Stimulated activated naive B cell treated with anti-CD40 and anti-IgM and Interleukin-4, amounts not matched to agents 10 μg/mL and 1 μg/mL and 100 μg/mL, for 72 hours (primary cell): Measurements from ENCODE around the gene SERPINE2.
A peak's percentile ranks its signal among the peaks of the same experiment; 100 is the strongest.

Source experiments
- ATAC-seq, 2 donors: fragments of 150-1000 bp; cut with Tn5 transposase; replicated peaks; 2 replicates each; pipeline ENCODE4 v1.10.0; 2021; ENCODE audit warnings: moderate library complexity in 1 of 2
- DNase-seq: peaks from one replicate; pipeline ENCODE4 v3.0.0; 2021
- H3K27ac Mint-ChIP-seq: one replicate; pipeline ENCODE4 v1.8.0; 2022; ENCODE audit warnings: mild to moderate bottlenecking, mixed read lengths
- H3K27me3 Mint-ChIP-seq, 2 donors: one replicate each; pipeline ENCODE4 v1.8.0; 2022; ENCODE audit warnings: mixed read lengths in 2 of 2
- H3K36me3 Mint-ChIP-seq, 2 donors: one replicate each; pipeline ENCODE4 v1.8.0; 2022; ENCODE audit warnings: mixed read lengths in 2 of 2, mild to moderate bottlenecking in 1 of 2
- H3K4me1 Mint-ChIP-seq, 2 donors: one replicate each; pipeline ENCODE4 v1.8.0; 2022; ENCODE audit warnings: mixed read lengths in 2 of 2, mild to moderate bottlenecking in 1 of 2
- H3K4me3 Mint-ChIP-seq, 2 donors: one replicate each; pipeline ENCODE4 v1.8.0; 2022; ENCODE audit warnings: mild to moderate bottlenecking in 2 of 2, mixed read lengths in 2 of 2, moderate library complexity in 1 of 2
- H3K9me3 Mint-ChIP-seq, 2 donors: one replicate each; pipeline ENCODE4 v1.8.0; 2022; ENCODE audit warnings: mixed read lengths in 2 of 2, mild to moderate bottlenecking in 1 of 2

The SERPINE2 gene

GRCh38 chr2:223969315-223969714 lies 69.8 kb downstream of the SERPINE2 start:
- no peak for ATAC-seq
- Mint-ChIP-seq H3K9me3 (no peaks in the 10 kb centered on the region), H3K36me3 (peaks cover 15 to 28% of the 10 kb centered on the region in 2 donors), H3K27ac (no peak overlapping the region), H3K27me3 (no peaks in the 10 kb centered on the region), H3K4me3 (no peak overlapping the region), H3K4me1 (peaks cover 3 to 4% of the 10 kb centered on the region in 2 donors)
- no peak for DNase-seq

GRCh38 chr2:223967981-223968380 lies 71.1 kb downstream of the SERPINE2 start:
- Mint-ChIP-seq H3K27ac (no peak overlapping the region), H3K9me3 (no peaks in the 10 kb centered on the region), H3K4me3 (no peak overlapping the region), H3K36me3 (peaks cover 15 to 28% of the 10 kb centered on the region in 2 donors), H3K27me3 (no peaks in the 10 kb centered on the region), H3K4me1 (peaks cover 4% of the 10 kb centered on the region in 2 donors)
- ATAC-seq (no peak), DNase-seq (no peak)

- Mint-ChIP-seq H3K4me3 (peak overlapping the region in 1 of 2 donors; percentile 25), H3K27ac (no peak overlapping the region), H3K27me3 (no peaks in the 10 kb centered on the region), H3K36me3 (peaks cover 14 to 26% of the 10 kb centered on the region in 2 donors), H3K9me3 (no peaks in the 10 kb centered on the region), H3K4me1 (peaks cover 23 to 45% of the 10 kb centered on the region in 2 donors)
- ATAC-seq (no peak), DNase-seq (no peak)
These were observed 79.4 kb downstream of the SERPINE2 start for GRCh38 chr2:223959688-223960087.

GRCh38 chr2:223957092-223957851 lies 81.8 kb downstream of the SERPINE2 start, which contains the start of gene MRPL44:
Gene MRPL44 (plus strand): TSS chr2:223957463. CDS start chr2:223957473, 10 bp downstream.
- Mint-ChIP-seq H3K36me3 (peaks cover 14 to 25% of the 10 kb centered on the region in 2 donors), H3K27me3 (no peaks in the 10 kb centered on the region), H3K4me1 (peaks cover 26 to 50% of the 10 kb centered on the region in 2 donors), H3K4me3 (peak within 1 kb of the TSS; percentile 94 to 97), H3K9me3 (no peaks in the 10 kb centered on the region), H3K27ac (peak within 1 kb of the TSS; percentile 99)
- DNase-seq (peak; percentile 95), ATAC-seq (peak; percentile 99 to 100)

GRCh38 chr2:223956300-223956699 lies 82.8 kb downstream of the SERPINE2 start:
- DNase-seq (no peak), ATAC-seq (no peak)
- Mint-ChIP-seq H3K36me3 (peaks cover 14 to 15% of the 10 kb centered on the region in 2 donors), H3K4me3 (peak overlapping the region; percentile 61 to 78), H3K27ac (peak overlapping the region; percentile 72), H3K27me3 (no peaks in the 10 kb centered on the region), H3K9me3 (no peaks in the 10 kb centered on the region), H3K4me1 (peaks cover 24 to 44% of the 10 kb centered on the region in 2 donors)

- Mint-ChIP-seq H3K36me3 (peaks cover under 1 to 4% of the 10 kb centered on the region in 2 donors), H3K27me3 (no peaks in the 10 kb centered on the region), H3K27ac (no peak overlapping the region), H3K4me3 (no peak overlapping the region), H3K9me3 (no peaks in the 10 kb centered on the region), H3K4me1 (peaks cover 18 to 33% of the 10 kb centered on the region in 2 donors)
- ATAC-seq = no peak
- DNase-seq = no peak
These were observed 84.7 kb downstream of the SERPINE2 start for GRCh38 chr2:223954401-223954800.

GRCh38 chr2:223952280-223952968 lies 86.7 kb downstream of the SERPINE2 start:
- Mint-ChIP-seq H3K27ac (peak overlapping the region; percentile 73), H3K4me1 (peaks cover 23 to 38% of the 10 kb centered on the region in 2 donors), H3K4me3 (peak overlapping the region in 1 of 2 donors; percentile 21), H3K9me3 (no peaks in the 10 kb centered on the region), H3K27me3 (no peaks in the 10 kb centered on the region), H3K36me3 (peaks cover 0 to 4% of the 10 kb centered on the region in 2 donors)
- ATAC-seq (peak; percentile 33 to 35), DNase-seq (no peak)

GRCh38 chr2:223950448-223951347 lies 88.4 kb downstream of the SERPINE2 start:
- ATAC-seq (no peak), DNase-seq (no peak)
- H3K9me3 Mint-ChIP-seq = no peaks in the 10 kb centered on the region
- peak overlapping the region; percentile 12 to 52 for H3K4me3 Mint-ChIP-seq
- H3K27ac Mint-ChIP-seq = peak overlapping the region; percentile 89
- peaks cover 25 to 38% of the 10 kb centered on the region in 2 donors for H3K4me1 Mint-ChIP-seq
- H3K36me3 Mint-ChIP-seq = no peaks in the 10 kb centered on the region
- no peaks in the 10 kb centered on the region for H3K27me3 Mint-ChIP-seq

GRCh38 chr2:223949241-223949840 lies 89.7 kb downstream of the SERPINE2 start:
- Mint-ChIP-seq H3K4me3 (no peak overlapping the region), H3K27ac (no peak overlapping the region), H3K36me3 (peaks cover under 1 to 3% of the 10 kb centered on the region in 2 donors), H3K9me3 (no peaks in the 10 kb centered on the region), H3K27me3 (no peaks in the 10 kb centered on the region), H3K4me1 (peaks cover 27 to 37% of the 10 kb centered on the region in 2 donors)
- DNase-seq = no peak
- ATAC-seq = no peak

- peaks cover 36 to 46% of the 10 kb centered on the region in 2 donors for H3K4me1 Mint-ChIP-seq
- peaks cover 2 to 3% of the 10 kb centered on the region in 2 donors for H3K9me3 Mint-ChIP-seq
- H3K27ac Mint-ChIP-seq = peak overlapping the region; percentile 32
- ATAC-seq (no peak), DNase-seq (no peak)
- peaks cover 9 to 10% of the 10 kb centered on the region in 2 donors for H3K36me3 Mint-ChIP-seq
- H3K27me3 Mint-ChIP-seq = no peaks in the 10 kb centered on the region
- no peak overlapping the region for H3K4me3 Mint-ChIP-seq
These were observed 91.3 kb downstream of the SERPINE2 start for GRCh38 chr2:223947711-223948205.

- DNase-seq (no peak), ATAC-seq (no peak)
- Mint-ChIP-seq H3K36me3 (peaks cover 20 to 21% of the 10 kb centered on the region in 2 donors), H3K9me3 (peaks cover 4 to 8% of the 10 kb centered on the region in 2 donors), H3K27ac (peak overlapping the region; percentile 9), H3K4me3 (peak overlapping the region; percentile 48 to 100), H3K4me1 (peaks cover 35 to 44% of the 10 kb centered on the region in 2 donors), H3K27me3 (no peaks in the 10 kb centered on the region)
These were observed 93.3 kb downstream of the SERPINE2 start for GRCh38 chr2:223945755-223946154.

- Mint-ChIP-seq H3K4me3 (peak within 1 kb of the TSS; percentile 95 to 100), H3K27me3 (no peaks in the 10 kb centered on the region), H3K36me3 (peaks cover 20 to 22% of the 10 kb centered on the region in 2 donors), H3K27ac (peak within 1 kb of the TSS; percentile 98), H3K9me3 (peaks cover 4 to 8% of the 10 kb centered on the region in 2 donors), H3K4me1 (peaks cover 34 to 40% of the 10 kb centered on the region in 2 donors)
- DNase-seq = peak; percentile 83
- ATAC-seq = peak; percentile 94 to 97
These were observed 94.2 kb downstream of the SERPINE2 start, which contains the start of gene WDFY1 for GRCh38 chr2:223944703-223945531. Gene WDFY1 (minus strand): TSS chr2:223945335. CDS start chr2:223945284, 51 bp downstream.
